Activated naive CD4-positive, alpha-beta T cell treated with anti-CD3 and anti-CD28 coated beads, Interleukin-2, amount 10 ng/mL, durations not matched to agents 7 days and 5 days (primary cell): ENCODE measurements around the gene CCDC138.

Source experiments
- CTCF ChIA-PET: fragments of 350-600 bp; sonication (Branson Sonifier 250); formaldehyde crosslinking; loops from one replicate; lab custom pipeline; 2021; ENCODE audit warnings: antibody characterized with exemption; lab: Charles Lee
- DNase-seq: peaks from one replicate; pipeline ENCODE4 v3.0.0-alpha.2; 2020
- H3K27ac Mint-ChIP-seq: one replicate; pipeline ENCODE4 v1.8.0; 2021; ENCODE audit warnings: mild to moderate bottlenecking, moderate library complexity, mixed read lengths
- H3K27me3 Mint-ChIP-seq: one replicate; pipeline ENCODE4 v1.8.0; 2021; ENCODE audit warnings: mild to moderate bottlenecking, mixed read lengths
- H3K36me3 Mint-ChIP-seq: one replicate; pipeline ENCODE4 v1.8.0; 2021; ENCODE audit warnings: mixed read lengths
- H3K4me1 Mint-ChIP-seq: one replicate; pipeline ENCODE4 v1.8.0; 2021; ENCODE audit warnings: mixed read lengths
- H3K4me3 Mint-ChIP-seq: one replicate; pipeline ENCODE4 v1.8.0; 2021; ENCODE audit warnings: mild to moderate bottlenecking, moderate library complexity, mixed read lengths
- H3K9me3 Mint-ChIP-seq: one replicate; pipeline ENCODE4 v1.8.0; 2021; ENCODE audit warnings: mixed read lengths

CCDC138 gene

DNA sequence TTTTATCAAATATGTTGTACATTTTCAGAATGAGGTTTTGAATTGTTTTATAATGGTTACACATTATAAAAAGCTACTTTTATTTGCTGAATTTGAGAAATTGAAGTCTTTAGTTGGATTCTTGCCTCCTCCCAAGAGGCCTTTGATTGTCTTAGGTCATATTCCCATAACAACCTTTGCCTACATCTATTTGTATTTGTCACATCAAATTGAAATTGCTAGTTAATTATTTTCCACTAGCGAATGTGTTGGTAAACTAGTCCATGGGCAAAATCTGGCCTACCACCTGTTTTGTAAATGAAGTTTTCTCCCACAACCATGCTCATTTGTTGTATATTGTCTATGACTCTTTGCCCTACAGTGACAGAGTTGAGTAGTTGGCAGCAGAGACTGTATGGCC is 60.4 kb downstream of the CCDC138 start:
- Mint-ChIP-seq H3K36me3 (peaks cover 15% of the 10 kb centered on the region), H3K27me3 (no peaks in the 10 kb centered on the region), H3K4me3 (no peak overlapping the region), H3K9me3 (no peaks in the 10 kb centered on the region), H3K27ac (no peak overlapping the region), H3K4me1 (no peaks in the 10 kb centered on the region)
- CTCF ChIA-PET = no interaction called here
- no peak for DNase-seq

DNA sequence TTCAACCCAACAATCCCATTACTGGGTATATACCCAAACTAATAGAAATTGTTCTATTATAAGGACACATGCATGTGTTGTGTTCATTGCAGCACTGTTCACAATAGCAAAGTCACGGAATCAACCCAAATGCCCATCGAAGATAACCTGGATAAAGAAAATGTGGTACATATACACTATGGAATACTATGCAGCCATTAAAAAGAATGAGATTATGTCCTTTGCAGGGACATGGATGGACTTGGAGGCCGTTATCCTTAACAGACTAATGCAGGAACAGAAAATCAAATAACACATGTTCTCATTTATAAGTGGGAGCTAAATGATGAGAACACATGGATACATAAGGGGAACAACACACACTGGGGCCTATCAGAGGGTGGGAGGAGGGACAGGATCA is 65.8 kb downstream of the CCDC138 start:
- Mint-ChIP-seq H3K36me3 (peaks cover 20% of the 10 kb centered on the region), H3K4me3 (no peak overlapping the region), H3K9me3 (no peaks in the 10 kb centered on the region), H3K27me3 (no peaks in the 10 kb centered on the region), H3K27ac (no peak overlapping the region), H3K4me1 (peaks cover 2% of the 10 kb centered on the region)
- CTCF ChIA-PET = no interaction called here
- no peak for DNase-seq

DNA sequence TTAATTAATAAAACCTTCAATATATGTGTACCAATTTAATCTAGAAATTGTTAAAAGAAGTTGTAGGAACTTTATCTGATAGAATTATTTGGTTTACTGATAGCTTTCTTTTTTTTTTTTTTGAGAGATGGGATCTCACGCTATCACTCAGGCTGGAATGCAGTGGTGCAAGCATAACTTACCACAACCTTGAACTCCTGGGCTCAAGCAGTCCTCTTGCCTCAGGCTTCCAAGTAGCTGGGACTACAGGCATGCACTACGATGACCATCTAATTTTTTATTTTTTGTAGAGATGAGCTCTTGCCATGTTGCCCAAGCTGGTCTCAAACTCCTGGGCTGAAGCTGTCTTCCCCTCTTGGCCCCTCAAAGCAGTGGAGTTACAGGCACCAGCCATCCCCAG is 66.8 kb downstream of the CCDC138 start:
- Mint-ChIP-seq H3K4me1 (peaks cover 2% of the 10 kb centered on the region), H3K9me3 (no peaks in the 10 kb centered on the region), H3K36me3 (peaks cover 22% of the 10 kb centered on the region), H3K27ac (no peak overlapping the region), H3K27me3 (no peaks in the 10 kb centered on the region), H3K4me3 (no peak overlapping the region)
- DNase-seq = no peak
- CTCF ChIA-PET = interaction anchor here (1.1 kb wide), 1 partner anchor 140 kb away, joined by 3 read pairs; no protein-coding TSS in a partner anchor

DNA sequence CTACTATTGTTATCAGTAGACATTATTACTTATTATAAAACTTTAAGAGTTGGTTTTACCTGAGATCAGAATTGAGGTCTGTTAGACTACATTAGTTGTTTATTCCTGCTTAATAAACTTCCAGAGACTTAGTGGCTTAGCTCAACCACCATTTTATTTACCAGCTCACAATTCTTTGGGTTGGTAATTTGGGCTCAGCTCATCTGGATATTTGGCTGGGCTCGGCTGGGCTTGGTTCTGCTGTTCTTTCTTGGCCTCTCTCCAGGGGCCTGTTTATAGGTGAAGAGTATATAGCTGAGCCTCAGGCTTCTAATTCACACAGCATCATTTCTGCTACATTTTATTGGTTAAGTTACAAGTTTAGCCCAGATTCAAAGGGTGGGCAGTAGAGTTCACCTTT is 67.9 kb downstream of the CCDC138 start:
- CTCF ChIA-PET = interaction anchor here (1.1 kb wide), 1 partner anchor 139 kb away, joined by 3 read pairs; no protein-coding TSS in a partner anchor
- Mint-ChIP-seq H3K9me3 (no peaks in the 10 kb centered on the region), H3K27me3 (no peaks in the 10 kb centered on the region), H3K36me3 (peaks cover 28% of the 10 kb centered on the region), H3K4me1 (peaks cover 2% of the 10 kb centered on the region), H3K4me3 (no peak overlapping the region), H3K27ac (no peak overlapping the region)
- no peak for DNase-seq

DNA sequence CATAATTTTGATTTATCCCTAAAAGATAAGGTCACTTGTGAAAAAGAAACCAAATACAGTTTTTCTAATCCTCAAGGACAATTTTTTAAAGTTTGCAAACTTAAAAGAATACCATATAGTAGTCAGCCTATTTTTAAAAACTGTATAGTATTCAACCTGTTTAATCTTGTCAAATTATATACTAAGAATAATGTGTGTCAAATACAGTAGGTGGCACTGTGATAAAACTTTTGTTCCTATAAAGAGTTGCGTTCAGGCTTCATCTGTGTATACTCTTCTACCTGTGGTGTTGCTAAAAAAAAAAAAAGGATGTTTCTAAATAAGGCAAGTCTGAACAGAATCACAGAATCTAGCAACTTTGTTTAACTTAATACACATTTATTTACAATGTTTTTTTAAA is 68.6 kb downstream of the CCDC138 start:
- no peaks in the 10 kb centered on the region for H3K9me3 Mint-ChIP-seq
- H3K36me3 Mint-ChIP-seq = peaks cover 27% of the 10 kb centered on the region
- H3K27ac Mint-ChIP-seq = no peak overlapping the region
- no peak for DNase-seq
- no peak overlapping the region for H3K4me3 Mint-ChIP-seq
- CTCF ChIA-PET = no interaction called here
- peaks cover 2% of the 10 kb centered on the region for H3K4me1 Mint-ChIP-seq
- H3K27me3 Mint-ChIP-seq = no peaks in the 10 kb centered on the region

DNA sequence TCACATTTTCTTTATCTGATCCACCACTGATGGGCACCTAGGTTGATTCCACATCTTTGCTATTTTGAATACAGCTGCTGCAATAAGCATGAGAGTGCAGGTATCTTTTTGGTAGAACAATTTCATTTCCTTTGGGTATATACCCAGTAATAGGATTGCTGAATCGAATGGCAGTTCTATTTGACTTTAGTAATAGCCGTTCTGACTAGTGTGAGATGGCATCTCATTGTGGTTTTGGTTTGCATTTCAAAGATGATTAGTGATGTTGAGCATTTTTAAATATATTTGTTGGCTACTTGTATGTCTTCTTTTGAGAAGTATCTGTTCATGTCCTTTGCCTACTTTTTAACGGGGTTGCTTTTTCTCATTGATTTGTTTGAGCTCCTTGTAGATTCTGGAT is 72.3 kb downstream of the CCDC138 start:
- Mint-ChIP-seq H3K27ac (no peak overlapping the region), H3K27me3 (no peaks in the 10 kb centered on the region), H3K4me3 (no peak overlapping the region), H3K36me3 (peaks cover 11% of the 10 kb centered on the region), H3K4me1 (peaks cover 2% of the 10 kb centered on the region), H3K9me3 (no peaks in the 10 kb centered on the region)
- no peak for DNase-seq
- CTCF ChIA-PET = no interaction called here

DNA sequence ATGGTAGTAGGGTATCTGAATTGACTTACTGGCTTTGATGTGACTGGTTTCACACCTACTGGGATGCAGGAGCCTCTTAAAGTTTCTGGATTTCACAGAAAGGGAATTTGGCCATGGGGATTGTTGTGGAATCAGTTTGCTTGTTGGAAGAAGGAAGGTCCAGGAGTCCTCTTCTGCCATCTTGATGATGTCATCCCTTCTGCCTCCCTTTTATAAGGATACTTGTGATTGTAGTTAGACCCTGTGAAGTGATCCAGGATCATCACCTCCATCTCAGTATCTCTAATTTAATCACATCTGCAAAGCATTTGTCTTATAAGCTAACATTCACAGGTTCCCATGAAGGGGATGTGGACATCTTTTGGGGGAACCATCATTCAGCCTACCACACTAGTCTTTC is 79.5 kb downstream of the CCDC138 start:
- H3K4me3 Mint-ChIP-seq = no peak overlapping the region
- H3K27ac Mint-ChIP-seq = no peak overlapping the region
- peaks cover 22% of the 10 kb centered on the region for H3K9me3 Mint-ChIP-seq
- H3K36me3 Mint-ChIP-seq = peaks cover 36% of the 10 kb centered on the region
- CTCF ChIA-PET = no interaction called here
- H3K27me3 Mint-ChIP-seq = no peaks in the 10 kb centered on the region
- no peak for DNase-seq
- peaks cover 9% of the 10 kb centered on the region for H3K4me1 Mint-ChIP-seq

DNA sequence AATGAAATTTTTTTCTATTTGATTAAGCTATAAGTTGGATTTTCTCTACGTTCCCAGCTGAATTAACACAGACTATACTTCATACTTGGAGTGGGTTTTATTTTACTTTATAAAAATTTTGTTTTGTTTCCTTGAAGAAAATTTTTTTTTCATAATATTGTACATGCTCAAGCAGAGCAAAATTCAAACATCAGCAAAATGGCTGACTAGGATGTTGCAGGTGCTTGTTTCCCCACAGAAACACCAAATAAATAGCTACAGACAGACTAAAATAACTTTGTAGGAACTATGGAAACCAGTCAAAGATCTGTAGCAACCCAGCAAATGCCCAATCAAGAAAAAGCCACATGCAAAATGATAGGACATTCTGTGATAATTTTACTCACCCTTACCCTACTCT is 82.3 kb downstream of the CCDC138 start:
- CTCF ChIA-PET = interaction anchor here (0.7 kb wide), 1 partner anchor 38 kb away, joined by 3 read pairs; no protein-coding TSS in a partner anchor
- DNase-seq = no peak
- Mint-ChIP-seq H3K4me3 (no peak overlapping the region), H3K36me3 (peaks cover 41% of the 10 kb centered on the region), H3K9me3 (peaks cover 27% of the 10 kb centered on the region), H3K4me1 (peaks cover 9% of the 10 kb centered on the region), H3K27ac (no peak overlapping the region), H3K27me3 (no peaks in the 10 kb centered on the region)

DNA sequence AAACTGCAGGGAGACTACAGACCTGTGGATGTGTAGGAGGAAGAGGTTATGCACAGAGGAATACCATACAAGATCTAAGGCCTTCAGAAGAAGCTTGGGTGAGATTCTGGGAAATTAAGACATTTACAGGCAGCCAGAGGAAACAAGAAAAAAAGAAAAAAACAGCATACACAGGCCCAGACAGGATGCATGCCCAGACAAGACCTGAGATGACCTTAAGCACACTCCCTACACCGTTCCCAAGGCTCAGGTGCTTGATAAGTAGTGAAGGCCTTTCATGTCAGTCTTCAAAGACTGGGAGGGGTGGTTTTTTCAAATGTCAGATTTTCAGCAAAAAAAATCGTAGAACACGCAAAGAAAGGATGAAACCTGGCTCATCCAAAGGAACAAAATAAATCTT is 83.0 kb downstream of the CCDC138 start:
- Mint-ChIP-seq H3K4me1 (peaks cover 9% of the 10 kb centered on the region), H3K27ac (peak overlapping the region; percentile 10), H3K27me3 (no peaks in the 10 kb centered on the region), H3K9me3 (peaks cover 27% of the 10 kb centered on the region), H3K36me3 (peaks cover 41% of the 10 kb centered on the region), H3K4me3 (no peak overlapping the region)
- DNase-seq = no peak
- CTCF ChIA-PET = no interaction called here

DNA sequence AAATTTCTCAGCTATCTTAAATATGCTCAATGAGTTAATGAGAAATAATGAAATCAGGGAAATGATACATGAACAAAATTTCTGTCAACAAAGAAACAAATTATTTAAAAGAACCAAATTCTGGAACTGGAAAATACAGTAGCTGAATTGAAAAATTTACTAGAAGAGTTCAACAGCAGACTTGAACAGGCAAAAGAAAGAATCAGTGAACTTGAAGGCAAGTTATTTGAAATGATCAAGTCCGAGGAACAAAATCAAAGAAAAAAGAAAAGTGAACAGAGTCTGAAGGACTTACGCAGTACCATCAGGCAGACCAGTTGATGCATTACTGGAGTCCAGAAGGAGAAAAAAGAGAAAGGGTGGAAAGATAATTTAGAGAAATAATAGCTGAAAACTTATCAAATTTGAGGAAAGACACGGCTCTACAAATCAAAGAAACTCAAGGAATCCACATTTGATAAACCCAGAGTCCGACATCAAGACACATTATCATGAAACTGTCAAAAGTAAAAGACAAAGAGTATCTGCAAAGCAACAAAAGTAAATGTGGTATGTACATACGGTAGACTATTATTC is 83.6 kb downstream of the CCDC138 start:
- peaks cover 27% of the 10 kb centered on the region for H3K9me3 Mint-ChIP-seq
- CTCF ChIA-PET = no interaction called here
- no peak overlapping the region for H3K4me3 Mint-ChIP-seq
- peaks cover 41% of the 10 kb centered on the region for H3K36me3 Mint-ChIP-seq
- DNase-seq = no peak
- no peaks in the 10 kb centered on the region for H3K27me3 Mint-ChIP-seq
- no peak overlapping the region for H3K27ac Mint-ChIP-seq
- peaks cover 9% of the 10 kb centered on the region for H3K4me1 Mint-ChIP-seq

DNA sequence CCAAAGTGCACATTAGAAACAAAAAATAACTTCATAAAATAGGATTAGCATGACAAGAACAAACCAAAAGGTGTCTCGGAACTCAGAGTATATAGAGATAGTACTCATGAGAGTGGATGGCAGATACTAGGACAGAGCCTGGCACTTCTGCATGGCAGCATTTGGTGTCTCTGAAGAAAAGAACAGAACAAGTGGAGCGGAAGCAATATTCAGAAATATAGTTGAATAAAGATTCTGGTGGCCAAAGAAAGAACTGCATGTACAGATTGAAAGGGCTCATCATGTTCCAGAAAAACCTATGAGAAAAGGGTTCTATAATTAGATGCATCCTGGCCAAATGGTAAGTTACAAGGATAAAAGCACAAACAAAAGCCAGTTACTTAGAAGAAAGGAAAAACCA is 90.9 kb downstream of the CCDC138 start:
- no peak for DNase-seq
- peaks cover 11% of the 10 kb centered on the region for H3K9me3 Mint-ChIP-seq
- H3K27me3 Mint-ChIP-seq = peaks cover 3% of the 10 kb centered on the region
- H3K4me1 Mint-ChIP-seq = no peaks in the 10 kb centered on the region
- peaks cover 11% of the 10 kb centered on the region for H3K36me3 Mint-ChIP-seq
- H3K4me3 Mint-ChIP-seq = no peak overlapping the region
- H3K27ac Mint-ChIP-seq = no peak overlapping the region
- CTCF ChIA-PET = no interaction called here

DNA sequence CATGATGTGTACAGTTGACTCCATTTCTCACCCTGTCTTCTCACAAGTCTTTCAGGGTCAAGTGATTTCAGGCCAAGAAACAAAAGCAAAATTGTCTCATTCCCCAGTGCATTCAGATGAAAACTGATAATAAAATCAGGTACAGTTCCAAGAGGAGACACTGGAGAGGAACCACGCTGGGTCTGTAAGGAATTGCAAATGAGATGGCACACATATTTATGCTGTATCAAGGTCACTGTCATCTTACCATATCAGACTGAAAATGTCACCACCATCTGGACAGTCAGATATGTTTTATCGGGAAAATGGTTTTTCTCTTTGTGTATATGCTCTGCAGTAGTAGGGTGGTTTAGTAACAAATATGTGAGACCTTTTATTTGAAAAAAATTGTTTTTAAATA is 91.7 kb downstream of the CCDC138 start:
- Mint-ChIP-seq H3K4me1 (no peaks in the 10 kb centered on the region), H3K27me3 (peaks cover 5% of the 10 kb centered on the region), H3K9me3 (peaks cover 13% of the 10 kb centered on the region), H3K36me3 (peaks cover 11% of the 10 kb centered on the region), H3K4me3 (no peak overlapping the region), H3K27ac (no peak overlapping the region)
- no peak for DNase-seq
- CTCF ChIA-PET = no interaction called here

DNA sequence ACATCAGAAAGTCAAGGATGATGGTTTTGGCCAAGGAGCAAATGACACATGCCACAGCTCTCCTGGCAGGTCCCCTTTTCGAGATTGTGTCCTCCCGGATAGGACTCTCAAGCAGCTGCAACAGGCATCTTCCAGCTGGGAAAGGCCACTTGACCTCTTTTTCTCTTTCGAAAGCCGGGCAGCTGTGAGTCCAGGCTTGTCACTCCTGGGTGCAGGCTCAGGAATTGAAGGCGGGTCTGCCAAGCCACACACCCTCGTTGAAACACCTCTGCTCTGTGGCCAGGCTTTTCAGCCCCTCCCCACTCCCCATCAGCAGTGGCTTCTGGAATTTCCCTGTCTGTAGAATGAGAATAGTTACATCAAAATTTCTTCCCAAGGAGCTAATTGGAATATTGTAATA is 98.0 kb downstream of the CCDC138 start:
- CTCF ChIA-PET = interaction anchor here (0.8 kb wide), 1 partner anchor 10 kb away, joined by 5 read pairs; no protein-coding TSS in a partner anchor
- Mint-ChIP-seq H3K4me3 (no peak overlapping the region), H3K36me3 (peaks cover 3% of the 10 kb centered on the region), H3K27ac (no peak overlapping the region), H3K27me3 (peaks cover 29% of the 10 kb centered on the region), H3K4me1 (no peaks in the 10 kb centered on the region), H3K9me3 (peaks cover 16% of the 10 kb centered on the region)
- no peak for DNase-seq

DNA sequence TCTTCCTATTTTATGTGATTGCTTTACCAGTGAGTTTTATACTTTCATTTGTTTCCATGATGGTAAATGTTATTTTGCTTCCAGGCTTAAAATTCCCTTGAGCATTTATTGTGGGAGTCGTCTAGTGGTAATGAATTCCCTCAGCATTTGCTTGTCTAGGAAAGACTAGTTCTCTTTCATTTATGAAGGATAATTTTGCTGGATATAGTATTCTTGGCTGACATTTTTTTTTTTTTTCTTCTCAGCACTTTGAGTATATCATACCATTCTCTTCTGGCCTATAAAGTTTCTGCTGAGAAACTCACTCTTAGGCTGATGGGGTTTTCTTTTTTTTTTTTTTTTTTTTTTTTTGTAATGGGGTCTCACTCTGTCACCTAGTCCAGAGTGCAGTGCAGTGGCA is 103.3 kb downstream of the CCDC138 start:
- no peak for DNase-seq
- peaks cover 16% of the 10 kb centered on the region for H3K27me3 Mint-ChIP-seq
- H3K36me3 Mint-ChIP-seq = peaks cover 8% of the 10 kb centered on the region
- H3K27ac Mint-ChIP-seq = no peak overlapping the region
- CTCF ChIA-PET = no interaction called here
- peaks cover 19% of the 10 kb centered on the region for H3K9me3 Mint-ChIP-seq
- H3K4me1 Mint-ChIP-seq = no peaks in the 10 kb centered on the region
- H3K4me3 Mint-ChIP-seq = no peak overlapping the region

DNA sequence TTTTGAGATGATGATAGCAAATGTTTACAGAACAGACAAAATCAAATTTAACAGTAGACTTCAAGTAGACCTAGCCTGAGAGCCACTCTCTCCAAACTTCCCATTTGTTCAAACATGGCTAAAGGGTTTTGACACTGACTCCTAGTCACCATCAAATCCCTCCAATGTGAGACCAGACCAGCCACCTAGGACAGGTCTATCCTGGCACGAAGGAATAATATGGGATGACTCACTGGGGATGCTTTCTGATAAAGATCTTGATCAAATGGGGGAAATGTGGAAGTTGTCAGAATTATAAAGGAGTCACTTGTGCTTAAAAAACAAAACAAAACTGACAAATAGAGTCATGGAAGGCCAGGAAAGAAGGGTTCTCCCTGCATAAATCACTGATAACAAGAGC is 106.7 kb downstream of the CCDC138 start:
- peaks cover 6% of the 10 kb centered on the region for H3K27me3 Mint-ChIP-seq
- CTCF ChIA-PET = no interaction called here
- H3K27ac Mint-ChIP-seq = no peak overlapping the region
- DNase-seq = no peak
- no peak overlapping the region for H3K4me3 Mint-ChIP-seq
- peaks cover 11% of the 10 kb centered on the region for H3K36me3 Mint-ChIP-seq
- peaks cover 19% of the 10 kb centered on the region for H3K9me3 Mint-ChIP-seq
- no peaks in the 10 kb centered on the region for H3K4me1 Mint-ChIP-seq
